ENCODE results near the gene MRPL44.
"Not testable (repeated sequence)": the region's sequence is repeated elsewhere in the genome, so short reads cannot be mapped to it uniquely, and the experiment has no call there.

Gene MRPL44

DNA sequence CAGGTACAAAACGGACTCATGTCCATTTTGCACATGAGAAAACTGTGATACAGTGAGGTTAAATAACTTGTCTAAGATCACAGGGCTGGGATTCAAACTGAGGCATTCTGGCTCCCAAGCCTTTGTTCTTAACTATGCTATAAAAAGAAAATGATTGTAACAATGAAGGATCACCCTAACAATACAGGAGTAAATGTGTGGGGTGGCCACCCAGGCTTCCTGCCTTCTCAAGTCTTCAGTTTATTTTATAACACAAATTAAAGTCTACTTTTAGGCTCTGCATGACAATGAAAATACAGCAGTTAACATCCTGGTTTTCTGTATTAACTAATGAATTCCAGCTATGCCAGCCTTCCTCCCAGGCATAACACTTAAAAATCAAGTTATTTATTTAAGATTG lies 19.7 kb upstream of the MRPL44 start:
- FAIRE-seq: no peak

DNA sequence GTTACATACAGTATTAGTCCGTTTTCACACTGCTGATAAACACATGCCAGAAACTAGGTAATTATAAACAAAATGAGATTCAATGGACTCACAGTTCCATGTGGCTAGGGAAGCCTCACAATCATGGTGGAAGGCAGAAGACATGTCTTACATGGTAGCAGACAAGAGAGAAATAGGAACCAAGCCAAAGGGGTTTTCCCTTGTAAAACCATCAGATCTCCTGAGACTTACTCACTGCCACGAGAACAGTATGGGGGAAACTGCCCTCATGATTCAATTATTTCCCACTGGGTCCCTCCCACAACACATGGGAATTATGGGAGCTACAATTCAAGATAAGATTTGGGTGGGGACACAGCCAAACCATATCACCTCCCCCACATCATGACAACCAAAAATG lies 17.8 kb upstream of the MRPL44 start:
- not testable (repeated sequence) for FAIRE-seq

DNA sequence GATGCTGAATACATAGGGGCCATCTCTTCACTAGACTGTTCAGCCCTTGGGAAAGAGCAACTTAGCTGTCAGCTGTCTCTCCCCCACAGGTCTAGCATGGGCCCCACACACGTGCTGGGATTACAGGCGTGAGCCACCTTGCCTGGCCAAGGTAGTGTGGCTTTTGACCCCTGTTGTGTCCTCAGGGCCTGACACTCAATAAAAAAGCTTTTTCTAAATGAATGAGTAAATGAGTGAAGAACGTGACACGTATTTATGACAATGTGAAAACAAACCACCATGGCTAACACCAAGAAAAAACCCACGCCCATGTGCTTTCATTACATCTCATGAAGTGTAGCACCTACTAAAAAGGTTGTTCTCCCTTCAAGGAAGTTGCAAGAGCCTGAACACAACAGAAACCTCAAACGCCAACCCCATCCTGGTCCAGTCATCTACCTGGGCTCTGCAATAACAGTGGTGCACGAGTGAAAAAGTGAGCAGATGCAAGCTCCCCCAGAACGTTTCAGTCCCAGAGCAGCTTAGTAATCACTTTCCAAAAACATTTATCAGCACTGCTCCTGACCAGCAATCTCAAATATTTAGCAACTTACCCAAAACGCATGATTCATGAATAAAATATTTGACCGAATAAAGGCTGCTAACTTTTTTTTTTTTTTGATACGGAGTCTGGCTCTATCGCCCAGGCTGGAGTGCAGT lies 15.5 kb upstream of the MRPL44 start:
- FAIRE-seq: no peak

DNA sequence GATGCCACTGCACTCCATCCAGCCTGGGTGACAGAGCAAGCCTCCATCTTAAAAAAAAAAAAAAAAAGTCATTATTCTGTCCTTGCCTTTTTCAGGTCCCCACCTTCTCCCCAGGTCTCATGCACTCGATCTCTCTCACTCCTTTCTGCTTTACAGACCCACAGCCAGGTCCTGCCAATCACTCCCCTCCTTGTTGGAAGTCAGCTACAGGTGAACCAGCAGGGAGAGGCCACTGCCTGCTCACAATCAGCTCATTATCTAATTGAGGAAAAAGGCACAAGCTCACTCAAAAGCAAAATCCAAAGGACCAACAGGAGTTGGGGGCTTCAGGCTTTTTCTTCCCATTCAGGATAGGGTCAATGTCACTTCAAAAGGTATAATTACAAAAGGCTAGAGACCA lies 14.1 kb upstream of the MRPL44 start:
- no peak for FAIRE-seq

DNA sequence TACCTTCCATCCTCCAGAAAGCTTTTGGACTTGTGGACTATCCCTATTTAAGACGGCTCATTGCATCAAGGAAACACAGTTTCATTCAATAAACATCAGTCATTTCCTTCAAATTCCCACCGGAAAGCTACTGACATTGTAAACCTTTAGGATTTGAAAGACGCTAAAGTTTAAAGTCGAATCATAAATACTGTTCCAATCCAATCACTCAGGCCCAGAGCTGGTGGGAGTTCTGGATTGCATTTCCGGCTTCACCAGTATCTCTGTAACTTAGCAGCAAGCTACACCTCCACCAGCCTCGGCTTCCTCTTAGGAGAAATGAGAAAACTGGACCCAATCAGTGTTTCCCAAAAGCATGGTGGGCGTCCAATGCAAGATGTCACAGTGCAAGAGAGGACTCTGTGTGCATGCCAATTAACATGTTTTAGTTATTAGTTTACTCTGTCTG lies 13.7 kb upstream of the MRPL44 start:
- no peak for FAIRE-seq

DNA sequence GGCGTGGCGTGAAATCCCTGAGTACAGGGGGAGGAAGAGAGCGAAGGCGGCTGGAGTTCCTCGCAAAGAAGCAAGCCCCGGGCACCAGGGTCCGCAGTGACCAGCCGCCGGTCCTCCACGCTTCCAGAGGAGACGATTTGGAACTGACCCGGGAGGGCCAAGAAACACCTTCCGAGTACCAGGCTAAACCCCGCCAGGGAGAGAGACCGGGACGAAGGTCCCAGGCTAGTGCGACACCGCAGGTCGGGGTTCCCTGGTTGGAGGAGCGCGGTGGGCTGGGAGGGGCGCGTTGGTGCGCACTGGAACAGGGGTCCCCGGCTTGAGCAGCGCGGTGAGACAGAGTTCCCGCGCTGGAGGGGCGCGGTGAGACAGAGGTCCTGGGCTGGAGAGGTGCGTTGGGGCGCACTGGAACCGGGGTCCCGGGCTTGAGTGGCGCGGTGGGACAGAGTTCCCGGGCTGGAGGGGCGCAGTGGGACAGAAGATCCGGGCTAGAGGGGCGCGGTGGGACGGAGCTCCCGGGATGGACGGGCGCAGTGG lies 13.0 kb upstream of the MRPL44 start:
- FAIRE-seq: no peak

DNA sequence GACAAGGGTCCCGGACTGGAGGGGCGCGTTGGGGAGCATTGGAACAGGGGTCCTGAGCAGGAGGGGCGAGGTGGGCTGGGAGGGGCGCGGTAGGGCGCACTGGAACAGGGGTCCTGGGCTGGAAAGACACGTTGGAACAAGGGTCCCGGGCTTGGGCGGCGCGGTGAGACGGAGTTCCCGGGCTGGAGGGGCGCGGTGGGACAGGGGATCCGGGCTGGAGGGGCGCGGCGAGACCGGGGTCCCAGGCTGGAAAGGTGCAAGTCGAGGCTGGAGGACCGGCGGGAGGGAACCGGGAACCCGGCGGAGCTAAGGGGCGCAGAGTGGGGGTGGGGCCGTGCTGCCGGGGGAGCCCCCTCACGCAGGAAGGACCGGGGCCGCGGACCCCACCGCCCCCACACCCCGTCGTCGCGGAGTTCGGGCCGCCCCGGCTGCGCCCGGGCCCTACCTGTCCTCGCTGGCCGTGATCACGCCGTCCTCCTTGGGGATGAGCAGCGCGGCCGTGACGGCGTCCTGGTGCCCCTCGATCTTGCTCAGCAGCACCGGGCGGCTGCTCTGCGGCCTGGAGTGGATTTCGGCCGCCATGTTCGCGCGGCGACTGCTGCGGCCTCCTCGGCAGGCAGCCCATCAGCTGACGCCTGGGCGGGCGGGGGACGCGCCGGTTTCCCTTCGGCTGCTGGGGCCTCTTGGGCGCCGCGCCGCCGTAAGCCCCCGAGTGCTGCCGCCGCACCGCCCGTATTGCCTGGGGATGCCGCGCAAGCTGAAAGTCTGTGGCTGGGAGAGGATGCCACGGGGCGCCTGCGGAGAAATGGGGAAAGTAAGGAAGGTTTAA lies 12.3 kb upstream of the MRPL44 start, which contains the start of gene WDFY1:
TSS of gene WDFY1 (minus strand) at position 633 of the 829 bp plus-strand sequence. CDS start at position 582, 51 bp downstream.
- FAIRE-seq: no peak

DNA sequence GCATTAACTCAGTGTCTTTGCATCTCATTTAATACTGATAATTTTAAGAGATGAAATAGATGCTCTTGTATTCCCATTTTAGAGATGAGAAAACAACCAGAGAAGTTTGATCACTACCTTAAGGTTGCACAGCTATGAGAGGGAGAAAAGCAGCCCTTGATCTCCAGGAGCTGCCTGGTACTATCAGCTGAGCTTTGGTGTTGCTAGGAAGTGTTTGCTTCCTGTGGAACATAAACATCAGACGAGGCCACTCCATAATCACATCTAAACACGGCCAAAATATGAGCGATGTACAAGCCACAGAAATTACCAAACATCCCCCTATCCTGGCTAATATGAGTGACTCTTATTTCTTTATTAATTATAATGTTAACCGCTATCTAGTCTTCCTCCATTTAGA lies 11.5 kb upstream of the MRPL44 start:
- FAIRE-seq: no peak

DNA sequence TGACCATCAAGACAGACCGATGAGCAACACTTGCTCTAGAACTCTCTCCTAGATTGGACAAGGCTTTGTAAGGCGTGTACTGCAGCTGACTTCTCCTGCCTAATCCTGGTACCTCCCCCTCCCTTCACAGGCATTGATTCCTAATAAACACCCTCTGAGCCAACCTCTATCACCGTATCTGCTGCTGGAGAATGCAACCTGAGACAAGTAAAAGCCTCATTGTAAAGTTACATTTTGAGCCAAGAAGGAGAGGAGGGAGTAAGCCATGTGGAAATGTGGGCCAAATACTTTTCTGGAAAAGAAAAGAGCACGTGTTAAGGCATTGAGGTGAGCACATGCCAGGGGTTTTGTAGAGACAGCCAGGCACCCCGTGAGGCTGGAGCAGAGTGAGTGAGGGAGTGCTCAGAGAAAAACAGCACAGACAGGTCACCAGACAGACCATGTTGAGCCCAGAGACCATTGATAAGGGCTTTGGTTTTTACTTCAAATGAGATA lies 9.5 kb upstream of the MRPL44 start:
- FAIRE-seq: no peak

DNA sequence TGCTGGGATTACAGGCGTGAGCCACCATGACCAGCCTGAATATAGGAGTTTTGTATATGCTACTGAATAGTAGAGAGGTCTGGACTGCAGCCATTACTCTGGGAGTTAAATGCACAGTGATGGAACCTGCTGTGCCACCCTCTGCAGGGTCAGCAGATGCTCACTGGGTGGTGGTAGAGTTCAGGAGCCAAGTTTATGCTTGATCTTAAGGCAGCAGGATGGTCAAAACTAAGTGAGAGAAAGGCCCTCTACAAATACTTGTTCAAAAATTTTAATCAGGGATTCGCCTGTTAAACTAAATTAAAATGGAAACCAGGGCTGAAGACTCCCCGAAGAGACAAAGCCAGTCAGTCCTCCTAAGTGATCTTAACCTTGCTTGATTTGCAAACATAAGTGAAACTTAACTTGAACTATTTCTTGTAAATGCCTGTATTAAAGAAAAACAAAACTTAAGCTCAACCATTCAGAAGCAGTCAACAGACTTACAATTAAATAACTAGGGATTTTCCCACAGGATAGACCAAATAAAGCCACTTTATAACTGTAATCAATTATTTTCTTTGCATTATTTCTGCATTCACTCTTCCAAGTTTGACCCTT lies 7.9 kb upstream of the MRPL44 start:
- FAIRE-seq: no peak

DNA sequence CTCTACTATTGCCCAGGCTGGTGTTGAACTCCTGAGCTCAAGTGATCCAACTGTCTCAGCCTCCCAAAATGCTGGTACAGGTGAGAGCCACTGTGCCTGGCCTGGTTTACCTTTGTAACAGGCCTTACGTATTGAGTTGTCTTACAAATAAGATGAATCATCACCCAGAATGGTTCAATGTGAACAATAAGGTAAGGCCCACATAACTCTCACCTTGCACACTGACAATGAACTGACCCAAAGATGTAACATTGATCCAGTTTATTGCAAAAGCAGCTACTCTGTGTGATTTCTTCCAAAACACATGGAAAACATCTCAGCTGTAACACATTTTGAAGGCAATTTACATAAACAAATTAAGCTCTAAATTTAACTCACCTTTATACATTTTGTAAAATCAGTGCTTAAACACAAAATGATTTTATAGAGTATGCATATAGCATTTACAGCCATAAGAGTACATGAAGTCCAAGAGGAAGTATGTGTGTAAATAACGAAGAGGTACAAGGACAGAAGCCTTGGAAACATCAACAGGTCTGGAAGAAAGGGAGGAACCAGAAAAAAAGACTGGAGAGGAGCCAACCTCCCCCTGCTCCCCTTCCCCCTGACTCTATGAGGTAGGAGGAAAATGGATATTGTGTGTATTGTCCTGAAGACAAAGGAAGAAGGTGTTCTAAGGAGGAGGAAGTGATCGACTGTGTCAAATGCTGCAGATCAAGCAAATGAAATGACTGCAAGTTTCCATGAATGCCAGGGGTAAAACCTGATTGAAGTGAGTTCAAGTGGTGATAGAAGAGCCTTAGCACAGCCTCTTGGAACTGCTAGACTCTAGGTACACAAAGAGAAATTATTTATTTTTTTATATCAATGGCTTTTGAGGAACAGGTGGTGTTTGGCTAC lies 6.6 kb upstream of the MRPL44 start:
- FAIRE-seq: no peak

DNA sequence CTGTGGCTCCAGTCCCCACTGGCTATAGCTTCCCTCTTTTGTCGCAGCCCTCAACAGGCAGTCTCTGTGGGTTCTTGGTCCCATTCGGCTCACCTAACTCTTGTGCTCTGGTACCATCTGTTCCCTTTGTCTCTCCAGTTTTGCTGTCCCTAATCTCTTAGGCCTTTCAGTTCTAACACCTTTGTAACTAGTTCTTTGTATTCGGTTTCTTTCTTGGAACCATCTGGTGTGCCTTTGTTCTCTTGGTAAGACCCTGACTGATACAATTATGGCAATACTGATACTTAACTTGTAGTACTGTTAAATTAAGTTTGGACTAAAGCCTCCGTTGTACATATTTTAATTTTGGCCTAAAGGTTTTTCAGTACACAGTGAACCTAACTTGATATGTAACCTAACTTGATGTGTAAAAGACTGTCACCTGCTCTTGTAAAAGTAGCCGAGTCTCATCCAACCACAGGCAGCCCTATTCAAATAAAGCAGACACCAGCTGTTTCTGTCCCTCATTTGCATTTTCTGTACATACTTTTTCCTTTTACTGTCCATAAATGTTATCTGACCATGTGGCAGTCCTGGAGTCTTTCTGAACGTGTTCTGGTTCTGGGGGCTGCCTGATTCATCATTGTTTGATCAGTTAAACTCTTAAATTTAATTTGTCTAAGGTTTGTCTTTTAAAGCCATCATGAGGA lies 4.8 kb upstream of the MRPL44 start:
- no peak for FAIRE-seq

DNA sequence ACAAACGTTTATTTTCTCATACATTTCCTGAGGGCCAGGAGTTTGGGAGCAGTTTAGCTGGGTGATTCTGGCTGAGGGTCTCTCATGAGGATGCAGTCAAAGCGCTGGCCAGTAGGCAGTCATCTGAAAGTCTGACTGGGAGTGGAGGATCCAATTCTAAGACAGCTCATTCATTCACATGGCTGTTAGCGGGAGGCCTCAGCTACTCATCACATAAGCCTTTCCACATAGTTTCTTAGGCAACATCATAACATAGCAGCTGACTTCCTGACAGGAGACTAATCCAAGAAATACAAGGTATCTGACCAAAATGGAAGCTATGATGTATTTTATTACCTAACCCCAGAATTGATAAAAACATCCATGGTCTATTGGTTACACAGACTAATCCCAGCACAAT lies 2.9 kb upstream of the MRPL44 start:
- no peak for FAIRE-seq

DNA sequence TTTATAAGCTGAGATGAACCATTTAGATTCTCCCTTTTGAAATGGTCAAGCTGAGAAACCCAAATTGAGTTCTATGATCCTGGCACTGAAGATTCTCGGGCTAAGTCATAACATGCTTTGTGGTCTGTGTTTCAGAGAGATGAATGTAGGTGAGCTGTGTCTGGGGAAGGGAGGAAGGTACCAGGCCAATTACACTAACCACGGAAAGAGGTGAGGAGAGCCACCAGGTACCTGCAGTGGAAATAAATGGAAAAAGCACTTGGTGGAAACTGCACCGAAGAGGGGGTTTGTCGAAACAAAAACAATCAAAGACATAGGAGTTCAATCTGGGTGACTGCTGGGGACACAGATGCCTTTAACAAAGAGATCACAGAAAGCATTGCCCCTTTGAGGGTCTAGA lies 963 bp upstream of the MRPL44 start:
- FAIRE-seq: no peak

DNA sequence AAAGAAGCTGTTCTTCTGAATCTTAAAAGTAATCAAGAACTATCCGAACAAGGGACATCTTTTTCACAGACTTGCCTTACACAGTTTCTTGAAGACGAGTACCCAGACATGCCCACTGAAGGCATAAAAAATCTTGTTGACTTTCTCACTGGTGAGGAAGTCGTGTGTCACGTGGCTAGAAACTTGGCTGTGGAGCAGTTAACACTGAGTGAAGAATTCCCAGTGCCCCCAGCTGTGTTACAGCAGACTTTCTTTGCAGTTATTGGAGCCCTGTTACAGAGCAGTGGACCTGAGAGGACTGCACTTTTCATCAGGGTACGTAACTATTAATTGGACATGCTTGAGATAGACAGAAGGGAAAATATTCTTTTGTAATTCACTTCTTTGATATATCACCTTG lies 2.4 kb downstream of the MRPL44 start:
- no peak for FAIRE-seq

DNA sequence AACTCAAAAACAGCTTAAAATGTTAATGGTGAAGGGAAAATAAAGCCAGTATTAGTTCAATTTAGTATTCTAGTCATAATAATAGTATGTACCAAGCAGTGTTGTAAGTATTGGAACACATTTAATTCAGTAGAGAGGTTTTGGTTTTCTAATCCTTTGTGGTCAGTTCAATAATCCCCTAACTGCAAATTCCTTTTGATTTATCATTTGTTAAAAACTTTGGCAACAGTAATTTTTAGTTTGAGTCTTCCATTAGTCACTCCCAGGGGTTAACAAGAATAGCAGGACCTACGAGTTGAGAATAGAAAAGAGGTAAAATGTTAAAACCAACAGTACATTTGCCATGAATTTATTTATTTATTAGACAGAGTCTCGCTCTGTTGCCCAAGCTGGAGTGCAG lies 10.7 kb downstream of the MRPL44 start:
- no peak for FAIRE-seq

DNA sequence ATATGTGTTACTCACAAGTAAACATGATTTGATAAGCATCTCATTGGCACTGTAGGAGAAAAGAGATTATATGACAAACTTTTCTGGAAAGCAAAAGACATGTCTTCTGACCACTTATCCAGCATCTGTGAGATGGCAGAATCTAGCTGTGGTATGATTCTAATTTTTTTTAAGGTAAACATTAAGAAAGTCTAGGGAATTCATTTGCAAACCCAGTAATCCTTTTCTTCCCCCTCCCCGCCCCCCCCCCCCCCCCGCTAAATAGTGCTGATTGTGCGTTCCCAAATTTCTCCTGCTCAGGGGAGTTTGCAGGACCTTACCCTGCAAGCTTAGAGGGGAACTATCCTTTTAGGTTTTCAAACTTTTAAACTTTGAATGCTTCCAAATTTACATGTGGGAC lies 12.1 kb downstream of the MRPL44 start:
- no peak for FAIRE-seq

DNA sequence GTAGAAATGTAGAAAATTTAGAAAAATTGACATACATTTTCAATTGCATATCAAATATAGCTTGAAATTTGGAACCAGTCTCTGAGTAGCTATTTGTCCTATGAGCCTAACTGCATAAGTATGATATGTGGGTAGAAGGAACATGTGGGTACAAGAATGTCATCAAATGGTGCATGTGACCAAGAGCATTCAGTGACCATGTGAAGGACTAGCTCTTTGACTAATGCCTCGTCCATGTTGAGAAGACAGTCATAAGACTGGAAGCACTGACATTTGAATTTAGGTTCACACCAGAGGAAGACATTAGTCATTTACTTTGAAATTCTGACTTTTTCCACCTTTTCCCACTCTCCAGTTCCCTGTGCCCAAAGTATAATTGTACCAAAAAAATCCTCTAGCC lies 12.6 kb downstream of the MRPL44 start:
- no peak for FAIRE-seq

DNA sequence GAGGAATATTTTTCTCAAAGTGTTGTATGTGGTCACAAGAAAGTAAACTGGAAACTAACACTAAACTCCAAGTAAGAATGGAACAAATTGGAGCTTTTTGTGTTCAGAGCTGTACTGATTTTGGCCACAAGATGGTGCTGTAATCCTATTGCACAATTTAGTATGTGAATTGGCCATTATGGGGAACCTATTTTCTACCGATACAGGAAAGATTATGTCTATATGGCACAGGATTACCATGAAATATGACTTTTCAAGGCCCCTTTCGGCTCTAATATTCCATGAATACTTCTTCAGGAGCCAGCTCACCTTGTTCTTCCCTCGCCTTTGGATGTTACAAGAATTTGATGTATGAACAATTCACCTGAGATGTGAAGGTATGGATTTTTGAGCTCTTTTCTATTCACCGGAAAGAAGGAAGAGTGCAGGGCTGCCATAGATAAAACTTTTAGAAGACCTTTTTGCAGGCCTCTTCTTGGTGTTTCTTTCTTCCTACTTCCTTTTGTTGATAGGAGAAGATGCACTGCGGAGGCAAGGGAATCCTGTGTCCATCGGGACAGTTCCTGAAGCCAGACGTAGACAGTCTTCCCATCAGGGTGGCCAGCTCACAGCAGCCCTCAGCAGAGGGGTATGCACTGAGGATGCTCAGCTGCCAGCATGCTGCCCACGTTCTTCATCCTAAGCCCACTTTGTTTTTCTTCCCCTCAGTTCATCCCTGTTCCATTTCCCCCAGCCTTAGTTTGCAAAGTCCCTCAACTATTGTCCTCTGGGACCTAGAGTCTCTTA lies 13.3 kb downstream of the MRPL44 start:
- FAIRE-seq: peak; percentile 98

DNA sequence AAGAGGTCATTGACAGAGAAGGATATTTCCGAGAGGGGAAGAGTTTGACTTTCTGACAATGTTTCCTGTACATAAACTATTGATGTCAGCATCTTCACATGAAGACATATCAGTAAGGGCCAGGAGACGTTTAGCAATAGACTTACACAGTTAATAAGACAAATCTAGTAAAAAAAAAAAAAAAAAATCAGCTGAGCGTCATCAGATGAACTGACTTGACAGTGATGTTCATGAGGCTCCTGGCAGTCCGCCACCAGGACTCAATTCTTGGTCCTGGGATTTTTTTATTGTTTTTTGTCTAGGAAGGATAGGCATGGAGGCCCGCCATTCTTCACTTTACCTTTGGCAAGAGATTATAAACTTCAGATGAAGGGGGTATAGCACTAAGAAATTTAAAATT lies 14.5 kb downstream of the MRPL44 start:
- FAIRE-seq: no peak

DNA sequence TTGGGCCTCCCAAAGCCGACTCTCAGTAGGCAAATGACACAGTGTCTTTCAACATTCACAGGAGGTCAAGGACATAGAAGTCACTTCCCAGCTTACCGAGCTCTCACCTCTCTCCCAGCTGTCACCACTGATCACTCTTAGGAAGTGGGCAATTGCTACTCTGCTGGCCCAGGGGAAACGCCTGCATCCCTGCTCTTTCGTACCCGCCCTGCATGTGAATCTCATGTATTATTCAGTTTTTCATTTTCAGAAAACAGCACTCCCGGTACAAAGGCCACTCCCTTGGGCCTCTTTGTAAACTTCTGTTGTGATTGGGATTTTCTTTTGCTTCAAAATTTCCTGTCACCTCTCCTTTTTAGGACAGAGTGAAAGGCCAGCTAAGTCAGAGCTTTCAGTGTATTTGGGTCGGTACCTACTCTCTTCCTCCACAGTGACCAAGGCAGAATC lies 15.4 kb downstream of the MRPL44 start:
- FAIRE-seq: no peak
